HepG2 (cell line): ENCODE results near the gene RFC2. TPM values are rescaled to one million over a fixed set of nuclear protein-coding genes. Genes with fewer than 3 reads are reported as not detected.
A peak's percentile ranks its signal among the peaks of the same experiment; 100 is the strongest.

ENCODE experiments used
- ATAC-seq: fragments of 200-7000 bp; cut with Tn5 transposase; 3 replicates; pipeline ENCODE4 v1.9.1; 2020; ENCODE audit warnings: mild to moderate bottlenecking, moderate library complexity
- BruUV-seq: library from RNA; stranded (reverse); fragments of 400-500 nt; replicated peaks from 2 replicates; lab custom pipeline; 2021; lab: Mats Ljungman, UMichigan
- CTCF ChIA-PET: fragments of 300-600 bp; formaldehyde crosslinking; extraction: SDS; loops from one replicate; lab custom pipeline; 2021; ENCODE audit warnings: low total read pairs, inconsistent platforms, low intra/inter-chr PET ratio; lab: Yijun Ruan, JAX
- POLR2A ChIA-PET: fragments of 350-600 bp; sonication (Branson Sonifier 250); formaldehyde crosslinking; loops from one replicate; lab custom pipeline; 2020; ENCODE audit warnings: antibody characterized with exemption, inconsistent platforms; lab: Yijun Ruan, JAX
- DNase-seq: peaks from one replicate; pipeline ENCODE4 v3.0.0-alpha.2; 2015; ENCODE audit warnings: low spot score
- FAIRE-seq: peaks from 3 replicates; lab custom pipeline; 2011; peaks lifted over from hg19 to GRCh38; lab: Jason Lieb, UNC
- H2AFZ ChIP-seq: one replicate; pipeline ENCODE4 v1.6.1; 2011; ENCODE audit warnings: low read length, inconsistent platforms
- H3K27ac ChIP-seq: fragments of 300-600 bp; 3 replicates; pipeline ENCODE4 v1.8.0; 2011; ENCODE audit warnings: mixed run types, mild to moderate bottlenecking, mixed read lengths, low read length, inconsistent platforms; ENCODE audit not compliant: insufficient read depth; ENCODE audit errors: extremely low read length
- H3K27me3 ChIP-seq, 2 experiments: fragments of 200-600 bp in 1 of 2; 2 replicates in 1 of 2; 3 replicates in 1 of 2; pipeline versions ENCODE4 v1.6.0 to v1.8.0; 2011; ENCODE audit warnings: low read length in 2 of 2, mild to moderate bottlenecking in 2 of 2, moderate library complexity in 2 of 2, inconsistent platforms in 1 of 2; ENCODE audit not compliant: insufficient read depth in 2 of 2, control insufficient read depth in 1 of 2
- H3K36me3 ChIP-seq, 2 experiments: fragments of 200-600 bp in 1 of 2; replicated peaks in 1 of 2; 2 replicates in 1 of 2; 3 replicates in 1 of 2; pipeline versions ENCODE4 v1.5.1 to v1.8.0; 2011; ENCODE audit warnings: low read length in 2 of 2, inconsistent platforms in 1 of 2; ENCODE audit not compliant: insufficient read depth in 2 of 2, control insufficient read depth in 1 of 2
- H3K4me1 ChIP-seq: 2 replicates; pipeline ENCODE4 v1.5.1; 2012; ENCODE audit warnings: low read length, inconsistent platforms; ENCODE audit not compliant: insufficient read depth
- H3K4me2 ChIP-seq: 2 replicates; pipeline ENCODE4 v1.6.0; 2011; ENCODE audit warnings: low read depth, low read length, inconsistent platforms
- H3K4me3 ChIP-seq, 3 experiments: fragments of 200-600 bp in 1 of 3; sonication (generic), shearing (Covaris generic) in 1 of 3; replicated peaks in 1 of 3; 2 replicates each; pipeline ENCODE4 v1.5.1; 2011 to 2016; ENCODE audit warnings: low read length in 3 of 3, inconsistent platforms in 2 of 3, low read depth in 2 of 3, mild to moderate bottlenecking in 2 of 3, control low read depth in 1 of 3, mixed read lengths in 1 of 3; ENCODE audit not compliant: insufficient read depth in 1 of 3
- H3K79me2 ChIP-seq: one replicate; pipeline ENCODE4 v1.6.1; 2011; ENCODE audit warnings: low read length, inconsistent platforms; ENCODE audit not compliant: insufficient read depth
- H3K9ac ChIP-seq: 2 replicates; pipeline ENCODE4 v1.6.0; 2011; ENCODE audit warnings: mild to moderate bottlenecking, low read depth, low read length, inconsistent platforms; ENCODE audit not compliant: insufficient read depth
- H3K9me3 ChIP-seq: 2 replicates; pipeline ENCODE4 v1.5.1; 2012; ENCODE audit warnings: mild to moderate bottlenecking, low read length
- H4K20me1 ChIP-seq: 2 replicates; pipeline ENCODE4 v1.6.0; 2011; ENCODE audit warnings: inconsistent platforms, mild to moderate bottlenecking, low read length, moderate library complexity; ENCODE audit not compliant: insufficient read depth
- ARNTL ChIP-seq: sonication (generic); formaldehyde crosslinking; IDR thresholded peaks from 2 replicates; pipeline ENCODE4 v1.4.0; 2020; ENCODE audit warnings: mild to moderate bottlenecking, missing genetic modification reagents
- HNRNPL ChIP-seq: fragments of 200-400 bp; formaldehyde crosslinking; IDR thresholded peaks from 2 replicates; pipeline ENCODE4 v1.6.1; 2017; ENCODE audit warnings: mild to moderate bottlenecking, low read depth, low read length
- HOXA3 ChIP-seq: sonication (generic); formaldehyde crosslinking; IDR thresholded peaks from 2 replicates; pipeline ENCODE4 v1.5.0; 2020; ENCODE audit warnings: missing genetic modification reagents
- MAZ ChIP-seq, 2 experiments: sonication (generic) in 1 of 2; formaldehyde crosslinking in 1 of 2; IDR thresholded peaks; 2 replicates each; pipeline versions ENCODE4 v1.5.0 to v1.6.1; 2012 to 2020; ENCODE audit warnings: low read depth in 2 of 2, mild to moderate bottlenecking in 2 of 2, borderline replicate concordance in 1 of 2, improper control_type of control experiment in 1 of 2, low read length in 1 of 2, missing genetic modification reagents in 1 of 2, moderate library complexity in 1 of 2
- POLR2A ChIP-seq, 2 experiments: IDR thresholded peaks; 2 replicates each; pipeline ENCODE4 v1.6.1; 2011; ENCODE audit warnings: low read depth in 2 of 2, low read length in 2 of 2, mild to moderate bottlenecking in 1 of 2, moderate library complexity in 1 of 2; ENCODE audit not compliant: insufficient read depth in 1 of 2
- PRDM10 ChIP-seq: sonication (generic); formaldehyde crosslinking; IDR thresholded peaks from 2 replicates; pipeline ENCODE4 v1.4.0; 2020; ENCODE audit warnings: low read depth, missing genetic modification reagents
- RBFOX2 ChIP-seq: fragments of 200-400 bp; formaldehyde crosslinking; IDR thresholded peaks from 2 replicates; pipeline ENCODE4 v1.6.1; 2017; ENCODE audit warnings: low read depth, mild to moderate bottlenecking, low read length
- SAP130 ChIP-seq: IDR thresholded peaks from 2 replicates; pipeline ENCODE4 v1.6.1; 2016; ENCODE audit warnings: low read depth
- SMAD9 ChIP-seq: sonication (generic); formaldehyde crosslinking; IDR thresholded peaks from 2 replicates; pipeline ENCODE4 v1.5.1; 2020; ENCODE audit warnings: mild to moderate bottlenecking, missing genetic modification reagents
- ZBTB10 ChIP-seq: sonication (generic); formaldehyde crosslinking; IDR thresholded peaks from 2 replicates; pipeline ENCODE4 v1.4.0; 2020; ENCODE audit warnings: missing genetic modification reagents, borderline replicate concordance
- ZBTB37 ChIP-seq: sonication (generic); formaldehyde crosslinking; IDR thresholded peaks from 2 replicates; pipeline ENCODE4 v1.4.0; 2020; ENCODE audit warnings: mild to moderate bottlenecking, missing genetic modification reagents
- ZNF451 ChIP-seq: sonication (generic); formaldehyde crosslinking; IDR thresholded peaks from 2 replicates; pipeline ENCODE4 v1.5.0; 2020; ENCODE audit warnings: mild to moderate bottlenecking, missing genetic modification reagents
- ZNF549 ChIP-seq: sonication (generic); formaldehyde crosslinking; IDR thresholded peaks from 2 replicates; pipeline ENCODE4 v1.5.0; 2020; ENCODE audit warnings: missing genetic modification reagents
- ZNF770 ChIP-seq: sonication (generic); formaldehyde crosslinking; IDR thresholded peaks from 2 replicates; pipeline ENCODE4 v1.5.0; 2020; ENCODE audit warnings: mild to moderate bottlenecking, missing genetic modification reagents
- WGBS: methylation state at CpG from one replicate; pipeline ENCODE4 v1.1.6; 2017; ENCODE audit warnings: low lambda C conversion rate; 5-methylcytosine and 5-hydroxymethylcytosine counted together
- in situ Hi-C: cut with HindIII; loops from 2 replicates; pipeline ENCODE4 v1.10.0; 2017; ENCODE audit warnings: low pct_unique_long_range_greater_than_20kb; ENCODE audit not compliant: extremely low pct_ligation_motif_present
- intact Hi-C: fragments of 100-400 bp; cut with micrococcal nuclease; formaldehyde crosslinking; loops from one replicate; pipeline ENCODE4 v1.10.0; 2022; ENCODE audit not compliant: unreplicated experiment
- polyA plus RNA-seq, 8 experiments: library from polyadenylated mRNA; depleted of rRNA in 3 of 8; stranded (reverse) in 7 of 8; unstranded in 1 of 8; fragments of >200 nt; fragmentation: Illumina TruSeq in 4 of 8; extraction: Trizol in 4 of 8; gene quantifications; 2 replicates each; pipeline versions ENCODE4 v1.2.1 to v1.2.3, GENCODE V29; 2011 to 2016; ENCODE audit warnings: low read depth in 4 of 8, missing spikeins in 1 of 8, mixed read lengths in 1 of 8; ENCODE audit not compliant: insufficient read depth in 1 of 8
- total RNA-seq, 5 experiments: library from RNA; depleted of rRNA; stranded (reverse); fragments of >200 nt; fragmentation: Illumina TruSeq; extraction: Trizol; gene quantifications; 2 replicates each; pipeline ENCODE4 v1.2.3, GENCODE V29; 2016; ENCODE audit warnings: low read depth in 1 of 5

Gene RFC2
- total and polyA plus RNA-seq, 2 of the 13 experiments (the other 11 are each of a cell fraction or from before 2014, with no cell fraction given) = 14.6 to 43.5 TPM

- intact Hi-C loops (loop anchor here (2.0 to 5.0 kb wide), 2 partner anchors 36 to 71 kb away; no protein-coding TSS in a partner anchor), in situ Hi-C loops (no loop called here)
- peak overlapping the region; percentile 57 to 76 (median 65) for H3K4me3 ChIP-seq
- FAIRE-seq = no peak
- ATAC-seq = peak; percentile 25
- H3K27ac ChIP-seq = peak overlapping the region; percentile 98
- peak; percentile 58 for DNase-seq
- H3K36me3 ChIP-seq = peaks cover 0 to 3% of the 10 kb centered on the region in 2 experiments; a peak in 1 of 5 replicates
- ChIA-PET CTCF (no interaction called here), POLR2A (interaction anchor here (2.0 to 6.7 kb wide), 3 partner anchors 14 to 72 kb away, joined by 7 to 43 read pairs (median 11); no protein-coding TSS in a partner anchor)
- no peaks in the 10 kb centered on the region for H3K9me3 ChIP-seq
- H3K79me2 ChIP-seq = peaks cover 64% of the 10 kb centered on the region
- H3K4me2 ChIP-seq = peak overlapping the region; percentile 94
- no peaks in the 10 kb centered on the region for H3K27me3 ChIP-seq
- BruUV-seq = no TSS peak
- H4K20me1 ChIP-seq = peaks cover 5% of the 10 kb centered on the region; the same call in 1 of the 2 replicates
- H3K4me1 ChIP-seq = peaks cover 63% of the 10 kb centered on the region
- no peak overlapping the region for H2AFZ ChIP-seq
- WGBS = 6% methylated on average over 4 of the region's 4 CpGs
- H3K9ac ChIP-seq = peak overlapping the region; percentile 94
- TF ChIP-seq ZBTB37 (CRISPR knock-in tag) = no peak
- TF ChIP-seq HNRNPL = 0 out of 2 replicates have a peak, but pooled peaks have one; percentile 10
- TF ChIP-seq SMAD9 = no peak
- no peak for TF ChIP-seq ZBTB10 (CRISPR knock-in tag)
- 0 out of 2 replicates have a peak, but pooled peaks have one; percentile 5 for TF ChIP-seq HOXA3 (CRISPR knock-in tag)
- no peak; the same call in 1 of the 2 replicates for TF ChIP-seq ZNF770
- TF ChIP-seq ZNF549 (CRISPR knock-in tag) = no peak
- TF ChIP-seq MAZ (IDR thresholded peaks at IDR 0.05; ENCODE audit: borderline replicate concordance, low read depth, low read length) = no peak
- no peak for TF ChIP-seq MAZ (CRISPR knock-in tag; IDR thresholded peaks at IDR 0.05; ENCODE audit: low read depth)
- no peak; a peak in 1 of 4 replicates for TF ChIP-seq POLR2A (IDR thresholded peaks at IDR 0.05; ENCODE audit: insufficient read depth in 1 of 2, low read depth in 2 of 2, low read length in 2 of 2)
- TF ChIP-seq SAP130 (CRISPR knock-in tag) = peak; percentile 7; the same call in 1 of the 2 replicates
- 0 out of 2 replicates have a peak, but pooled peaks have one; percentile 3 for TF ChIP-seq RBFOX2
- no peak; the same call in 1 of the 2 replicates for TF ChIP-seq PRDM10
- 0 out of 2 replicates have a peak, but pooled peaks have one; percentile 4 for TF ChIP-seq ARNTL
- TF ChIP-seq ZNF451 (CRISPR knock-in tag) = 0 out of 2 replicates have a peak, but pooled peaks have one; percentile 28
These were observed 39.3 kb upstream of the RFC2 start for GRCh38 chr7:74293577-74293908.
